ENCODE measurements around the gene BRWD1. TPM values are rescaled to one million over a fixed set of nuclear protein-coding genes. Genes with fewer than 3 reads are reported as not detected.

The BRWD1 gene
- 47.8 and 51.2 TPM in 2 replicates for total RNA-seq

DNA sequence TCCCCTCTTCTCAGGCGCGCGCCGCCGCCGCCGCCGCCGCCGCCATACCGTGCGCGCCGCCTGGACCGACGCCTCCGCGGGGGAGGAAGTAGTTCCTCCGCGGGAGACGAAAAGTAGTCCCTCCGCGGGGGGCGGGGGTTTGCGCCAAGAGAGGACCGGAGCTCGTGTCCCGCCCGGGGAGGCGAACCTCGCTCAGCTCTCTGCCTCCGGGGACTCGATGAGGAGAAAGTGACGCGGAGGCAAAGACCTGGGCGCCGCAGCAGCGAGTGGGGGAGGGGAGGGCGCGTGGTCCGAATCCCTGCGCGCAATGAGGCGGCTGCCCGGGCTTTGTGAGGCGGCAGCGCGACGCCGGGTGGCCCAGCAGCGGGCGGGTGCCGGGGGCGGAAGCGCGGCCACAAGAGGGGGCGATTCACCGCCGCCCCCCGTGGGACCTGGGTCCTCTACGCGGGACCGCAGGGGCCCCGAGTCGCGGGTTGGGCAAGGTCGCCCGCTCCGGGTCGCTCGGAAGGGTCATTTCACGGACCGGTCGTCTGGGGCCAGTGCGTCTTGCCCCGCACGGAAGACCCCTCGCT lies at the start of gene BRWD1:
Gene BRWD1 (minus strand): TSS at position 62 of the 572 bp plus-strand sequence. CDS start 141 bp downstream, outside the sequence.

DNA sequence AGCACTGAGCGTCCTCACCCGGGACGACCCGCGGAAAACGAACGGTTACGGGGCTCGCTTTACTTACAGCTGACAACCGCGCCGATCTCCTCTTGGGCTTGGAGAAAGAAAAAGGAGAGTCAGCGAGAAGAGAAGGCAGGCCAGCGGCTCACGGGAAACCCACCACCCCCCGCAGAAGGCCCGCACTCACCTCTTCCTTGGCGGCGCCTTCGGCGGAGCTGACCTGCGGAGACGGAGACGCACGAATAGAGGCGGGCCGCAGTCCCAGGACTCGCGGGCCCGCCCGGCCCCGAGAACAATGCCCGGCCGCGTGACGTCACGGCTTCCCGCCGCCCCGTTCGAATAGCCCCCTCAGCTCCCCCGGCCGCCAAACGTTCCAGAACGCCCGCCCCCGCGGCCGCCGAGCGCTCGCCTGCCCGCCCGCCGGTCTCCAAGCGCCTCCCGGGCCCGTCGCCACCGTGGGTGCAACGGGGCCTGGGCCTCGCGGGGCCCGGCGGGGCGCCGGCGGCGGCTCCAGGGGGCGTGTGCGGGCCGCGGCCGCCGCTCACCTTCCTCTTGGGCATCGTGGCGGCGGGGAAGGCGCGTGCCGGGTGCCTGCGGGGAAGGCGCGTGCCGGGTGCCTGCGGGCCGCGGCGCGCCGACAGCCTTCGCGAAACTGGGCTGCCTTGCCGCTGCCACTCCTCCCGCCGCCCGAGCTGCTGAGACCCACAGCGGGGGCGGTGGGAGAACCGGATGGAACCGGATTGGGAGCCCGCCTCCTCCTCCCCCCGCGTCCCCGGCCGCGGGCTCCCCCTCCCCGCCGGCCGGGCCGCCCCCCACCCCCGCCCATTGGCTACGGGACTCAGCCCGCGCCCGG lies 35.2 kb upstream of the BRWD1 start, which contains the start of gene HMGN1:
Gene HMGN1 (minus strand): TSS at position 734 of the 856 bp plus-strand sequence. CDS start 171 bp downstream, at position 563.

DNA sequence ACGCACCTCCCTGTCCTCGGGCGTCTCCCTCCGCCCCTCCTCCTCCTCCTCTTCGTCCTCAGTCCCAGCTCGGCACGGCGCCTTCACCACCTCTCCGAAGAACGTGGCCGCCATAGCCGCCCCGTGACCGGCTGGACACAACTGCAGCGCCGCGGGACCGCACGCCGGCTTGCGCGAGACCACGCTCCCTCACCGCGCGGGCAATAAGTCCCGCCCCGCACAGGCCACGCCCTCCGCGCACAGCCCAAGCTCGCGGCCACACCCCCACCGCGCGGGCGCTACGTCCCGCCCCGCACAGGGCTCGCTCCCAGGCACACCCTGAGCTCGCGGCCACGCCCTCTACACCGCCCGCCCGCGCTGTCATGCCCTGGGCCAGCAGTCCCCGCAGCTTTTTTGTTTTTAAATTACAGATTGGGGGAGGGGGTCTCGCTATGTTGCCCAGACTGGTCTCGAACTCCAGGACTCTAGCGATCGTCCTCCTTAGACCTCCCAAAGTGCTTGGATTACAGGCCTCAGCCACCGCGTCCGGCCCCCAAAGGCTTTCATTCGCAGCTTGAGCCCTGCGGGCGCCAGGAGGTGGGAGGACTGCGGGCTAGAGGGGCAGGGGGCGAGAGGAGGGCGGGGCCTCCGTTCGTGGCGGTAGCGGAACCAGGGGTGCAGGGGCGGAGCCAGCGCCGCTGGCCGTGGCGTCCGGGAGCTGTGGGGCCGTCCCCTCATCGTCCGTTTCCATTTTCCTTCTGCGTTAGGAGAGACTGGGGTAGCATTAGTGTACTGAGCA lies 130.0 kb downstream of the BRWD1 start, which contains the start of gene PSMG1:
Gene PSMG1 (minus strand): TSS at position 180 of the 778 bp plus-strand sequence. CDS start 66 bp downstream, at position 114.

Small RNA genes lying within 50 kb of the gene (small RNA-seq; reads per million reads assigned to genes)
- gene RF00019 (ENCODE audit: low replicate concordance) = not detected

Other genes starting within 250 kb of the BRWD1 start
- gene PSMG1, start 130.2 kb downstream of the BRWD1 start, total RNA-seq = 34.4 and 47.3 TPM in 2 replicates
- gene HMGN1, start 35.5 kb upstream of the BRWD1 start, total RNA-seq = 132 and 153 TPM in 2 replicates
- gene LCA5L, start 132.1 kb upstream of the BRWD1 start, total RNA-seq = 0.88 and 1.0 TPM in 2 replicates
- gene SH3BGR, start 138.3 kb upstream of the BRWD1 start, total RNA-seq = 1.1 and 1.6 TPM in 2 replicates

Measured in placental pericyte (primary cell).